ENCODE measurements around the gene HID1. TPM values are rescaled to one million over a fixed set of nuclear protein-coding genes. Genes with fewer than 3 reads are reported as not detected.

Gene HID1
- 2.4 and 3.4 TPM in 2 replicates for total RNA-seq

GRCh38 chr17:74972107-74972972 lies at the start of gene HID1:
TSS of gene HID1 (minus strand) at chr17:74972759. CDS start at chr17:74972656, 103 bp downstream.

GRCh38 chr17:75012346-75013091 lies 40.0 kb upstream of the HID1 start, which contains the start of gene MRPL58:
TSS of gene MRPL58 (plus strand) at chr17:75012670. CDS start at chr17:75012687, 17 bp downstream.

GRCh38 chr17:74987418-74987908 lies 14.9 kb upstream of the HID1 start, which contains the start of gene CDR2L:
TSS of gene CDR2L (plus strand) at chr17:74987632. CDS start at chr17:74988044, 412 bp downstream.

GRCh38 chr17:74935585-74936469 lies 36.7 kb downstream of the HID1 start, which contains the start of gene OTOP3:
TSS of gene OTOP3 (plus strand) at chr17:74935898. CDS start at chr17:74935922, 24 bp downstream.

GRCh38 chr17:74924250-74924948 lies 48.2 kb downstream of the HID1 start, which contains the start of gene OTOP2:
TSS of gene OTOP2 (plus strand) at chr17:74924273. CDS start at chr17:74924633, 360 bp downstream.

GRCh38 chr17:74922694-74923537 lies 49.6 kb downstream of the HID1 start, which contains the start of gene USH1G:
TSS of gene USH1G (minus strand) at chr17:74923255. CDS start at chr17:74923073, 182 bp downstream.

Other genes with a start within 250 kb of the HID1 start
- gene RAB37, start 235.5 kb downstream of the HID1 start, total RNA-seq, result 0.48 and 0.64 TPM in 2 replicates
- 39.5 and 88.5 TPM in 2 replicates for gene NHERF1, start 224.1 kb downstream of the HID1 start, total RNA-seq
- gene NAT9, start 196.4 kb downstream of the HID1 start, total RNA-seq, result 34.0 and 37.7 TPM in 2 replicates
- gene GRIN2C, start 112.9 kb downstream of the HID1 start, total RNA-seq, result not detected in 2 replicates
- gene FDXR, start 99.8 kb downstream of the HID1 start, total RNA-seq, result 32.0 and 43.7 TPM in 2 replicates
- 0.21 and 0.24 TPM in 2 replicates for gene FADS6, start 79.1 kb downstream of the HID1 start, total RNA-seq
- gene USH1G, start 49.5 kb downstream of the HID1 start, total RNA-seq, result 1.3 and 1.9 TPM in 2 replicates
- not detected in 2 replicates for gene OTOP2, start 48.5 kb downstream of the HID1 start, total RNA-seq
- gene OTOP3, start 36.9 kb downstream of the HID1 start, total RNA-seq, result not detected in 2 replicates
- 8.5 and 23.4 TPM in 2 replicates for gene CDR2L, start 14.9 kb upstream of the HID1 start, total RNA-seq
- 27.7 and 33.7 TPM in 2 replicates for gene MRPL58, start 39.9 kb upstream of the HID1 start, total RNA-seq
- 266 and 320 TPM in 2 replicates for gene ATP5PD, start 74.2 kb upstream of the HID1 start, total RNA-seq
- gene KCTD2, start 74.5 kb upstream of the HID1 start, total RNA-seq, result 8.7 and 10.4 TPM in 2 replicates
- 23.1 and 37.3 TPM in 2 replicates for gene SLC16A5, start 115.2 kb upstream of the HID1 start, total RNA-seq
- 1.2 and 1.7 TPM in 2 replicates for gene ARMC7, start 137.2 kb upstream of the HID1 start, total RNA-seq
- 67.5 and 73.3 TPM in 2 replicates for gene NT5C, start 159.0 kb upstream of the HID1 start, total RNA-seq
- gene JPT1, start 181.8 kb upstream of the HID1 start, total RNA-seq, result 256 and 280 TPM in 2 replicates
- gene SUMO2, start 210.2 kb upstream of the HID1 start, total RNA-seq, result 100 and 101 TPM in 2 replicates
- gene NUP85, start 232.9 kb upstream of the HID1 start, total RNA-seq, result 24.5 and 35.7 TPM in 2 replicates